ENCODE results near the gene TH.

The TH gene

DNA sequence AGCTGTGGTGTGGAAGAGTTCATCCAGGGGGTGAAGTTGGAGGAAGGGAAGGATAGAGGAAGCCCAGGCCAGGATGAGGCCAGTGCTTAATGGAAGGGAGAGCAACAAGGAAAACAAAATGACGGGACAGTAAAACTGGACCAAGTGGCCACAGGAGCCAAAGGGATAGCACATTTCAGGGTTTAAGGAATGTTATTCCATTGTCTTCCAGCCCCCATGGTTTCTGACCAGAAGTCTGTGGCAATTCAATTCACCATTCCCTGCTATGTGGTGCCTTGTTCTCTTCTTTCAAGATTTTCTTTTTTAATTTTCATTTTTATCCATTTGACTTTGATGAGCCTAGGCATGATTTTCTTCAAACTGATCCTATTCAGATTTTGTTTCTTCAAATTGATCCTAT is 54.9 kb downstream of the TH start:
- Histone ChIP-seq H3K4me2 (ENCODE audit: low read depth, low read length, poor library complexity, severe bottlenecking) (no peak overlapping the region), H2AFZ (ENCODE audit: low read length) (no peak overlapping the region), H3F3A (ENCODE audit: low read depth) (no peaks in the 10 kb centered on the region), H3K9me2 (replicated peaks; ENCODE audit: low read depth, low read length) (no peaks in the 10 kb centered on the region), H3K4me3 (ENCODE audit: low read length, poor library complexity, severe bottlenecking) (no peak overlapping the region), H3K79me2 (ENCODE audit: insufficient read depth, low read length) (no peaks in the 10 kb centered on the region), H3K27me3 (ENCODE audit: insufficient read depth, low read length, poor library complexity, severe bottlenecking) (no peaks in the 10 kb centered on the region), H3K9me3 (ENCODE audit: insufficient read depth, low read depth, low read length) (no peaks in the 10 kb centered on the region), H3K36me3 (ENCODE audit: insufficient read depth, low read length) (no peaks in the 10 kb centered on the region), H4K20me1 (ENCODE audit: insufficient read depth, low read length, poor library complexity, severe bottlenecking) (no peaks in the 10 kb centered on the region), H3K9ac (ENCODE audit: low read depth, low read length, poor library complexity, severe bottlenecking) (no peak overlapping the region), H3K4me1 (ENCODE audit: insufficient read depth, low read length, poor library complexity, severe bottlenecking) (no peaks in the 10 kb centered on the region)
- TF ChIP-seq, protein P1, sequence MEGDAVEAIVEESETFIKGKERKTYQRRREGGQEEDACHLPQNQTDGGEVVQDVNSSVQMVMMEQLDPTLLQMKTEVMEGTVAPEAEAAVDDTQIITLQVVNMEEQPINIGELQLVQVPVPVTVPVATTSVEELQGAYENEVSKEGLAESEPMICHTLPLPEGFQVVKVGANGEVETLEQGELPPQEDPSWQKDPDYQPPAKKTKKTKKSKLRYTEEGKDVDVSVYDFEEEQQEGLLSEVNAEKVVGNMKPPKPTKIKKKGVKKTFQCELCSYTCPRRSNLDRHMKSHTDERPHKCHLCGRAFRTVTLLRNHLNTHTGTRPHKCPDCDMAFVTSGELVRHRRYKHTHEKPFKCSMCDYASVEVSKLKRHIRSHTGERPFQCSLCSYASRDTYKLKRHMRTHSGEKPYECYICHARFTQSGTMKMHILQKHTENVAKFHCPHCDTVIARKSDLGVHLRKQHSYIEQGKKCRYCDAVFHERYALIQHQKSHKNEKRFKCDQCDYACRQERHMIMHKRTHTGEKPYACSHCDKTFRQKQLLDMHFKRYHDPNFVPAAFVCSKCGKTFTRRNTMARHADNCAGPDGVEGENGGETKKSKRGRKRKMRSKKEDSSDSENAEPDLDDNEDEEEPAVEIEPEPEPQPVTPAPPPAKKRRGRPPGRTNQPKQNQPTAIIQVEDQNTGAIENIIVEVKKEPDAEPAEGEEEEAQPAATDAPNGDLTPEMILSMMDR (conservative IDR thresholded peaks at IDR 0.05; ENCODE audit: low read length) = no peak
- TF ChIP-seq EZH2phosphoT487 (IDR thresholded peaks at IDR 0.05; ENCODE audit: borderline replicate concordance) = no peak

DNA sequence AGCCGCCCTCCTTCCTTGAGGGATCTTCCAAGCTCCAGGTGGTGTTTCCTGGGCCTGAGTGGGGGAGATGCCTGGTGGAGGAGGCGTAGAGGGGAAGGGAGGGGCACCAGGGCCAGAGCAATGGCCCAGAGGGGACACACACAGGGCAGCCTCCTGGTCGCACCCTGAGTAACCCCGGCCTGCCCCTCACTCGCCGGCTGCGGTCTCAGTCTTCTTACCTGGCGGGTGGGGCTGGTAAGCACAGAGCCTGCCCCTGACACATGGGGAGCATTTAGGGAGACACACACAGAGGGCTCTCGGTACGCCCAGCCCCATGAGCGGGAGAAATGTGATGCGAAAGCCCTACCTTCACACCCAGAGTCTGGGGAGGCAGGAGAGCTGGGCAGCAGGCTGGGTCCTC is 56.3 kb downstream of the TH start:
- no peaks in the 10 kb centered on the region for H3K4me1 ChIP-seq (ENCODE audit: insufficient read depth, low read length, poor library complexity, severe bottlenecking)
- no peak overlapping the region for H3K4me2 ChIP-seq (ENCODE audit: low read depth, low read length, poor library complexity, severe bottlenecking)
- H3F3A ChIP-seq (ENCODE audit: low read depth) = no peaks in the 10 kb centered on the region
- TF ChIP-seq, protein P1 (conservative IDR thresholded peaks at IDR 0.05; ENCODE audit: low read length) = no peak
- TF ChIP-seq EZH2phosphoT487 (IDR thresholded peaks at IDR 0.05; ENCODE audit: borderline replicate concordance) = no peak
- no peaks in the 10 kb centered on the region for H3K27me3 ChIP-seq (ENCODE audit: insufficient read depth, low read length, poor library complexity, severe bottlenecking)
- H3K9me2 ChIP-seq (replicated peaks; ENCODE audit: low read depth, low read length) = no peaks in the 10 kb centered on the region
- H3K4me3 ChIP-seq (ENCODE audit: low read length, poor library complexity, severe bottlenecking) = no peak overlapping the region
- no peaks in the 10 kb centered on the region for H3K79me2 ChIP-seq (ENCODE audit: insufficient read depth, low read length)
- H4K20me1 ChIP-seq (ENCODE audit: insufficient read depth, low read length, poor library complexity, severe bottlenecking) = no peaks in the 10 kb centered on the region
- H3K9ac ChIP-seq (ENCODE audit: low read depth, low read length, poor library complexity, severe bottlenecking) = no peak overlapping the region
- no peak overlapping the region for H2AFZ ChIP-seq (ENCODE audit: low read length)
- H3K36me3 ChIP-seq (ENCODE audit: insufficient read depth, low read length) = no peaks in the 10 kb centered on the region
- no peaks in the 10 kb centered on the region for H3K9me3 ChIP-seq (ENCODE audit: insufficient read depth, low read depth, low read length)

DNA sequence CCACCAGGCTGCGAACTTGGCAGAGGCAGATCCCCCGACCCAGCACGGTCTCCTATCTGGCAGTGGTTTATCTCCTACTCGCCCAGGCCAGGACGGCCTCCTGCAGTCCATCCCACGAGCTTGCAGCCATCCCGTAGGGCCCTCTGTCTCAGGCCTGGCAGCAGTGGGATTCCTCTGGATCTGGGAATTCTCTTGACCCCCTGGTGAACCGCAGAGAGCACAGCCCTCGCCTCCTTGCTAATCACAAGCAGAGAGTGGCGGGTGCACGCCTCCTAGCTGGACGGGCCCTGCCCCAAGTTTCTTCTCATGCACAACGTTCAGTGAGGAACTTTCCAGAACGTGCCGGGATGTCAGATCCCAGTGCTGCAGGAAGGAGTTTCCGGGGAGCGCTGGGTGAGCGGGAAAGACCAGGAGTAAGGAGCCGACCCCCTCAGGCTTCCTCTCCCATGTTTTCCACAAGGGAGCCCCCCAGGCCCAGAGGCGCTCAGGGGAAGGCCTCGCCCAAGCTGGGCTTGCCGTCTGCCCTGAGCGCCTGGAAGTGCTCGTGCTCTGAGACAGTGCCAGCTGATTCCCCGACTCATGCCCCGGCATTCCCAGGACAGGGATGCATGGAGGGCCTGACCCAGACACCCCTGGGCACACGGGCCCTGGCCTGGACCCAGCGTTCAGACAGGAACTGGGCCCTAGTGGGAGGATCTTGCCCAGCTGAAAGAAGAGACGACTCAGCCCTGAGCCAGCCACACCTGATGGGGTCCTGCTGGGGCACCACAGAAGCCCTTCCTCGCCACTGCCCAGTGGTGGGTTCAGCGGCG is 57.0 kb downstream of the TH start:
- Histone ChIP-seq H4K20me1 (ENCODE audit: insufficient read depth, low read length, poor library complexity, severe bottlenecking) (no peaks in the 10 kb centered on the region), H3K4me1 (ENCODE audit: insufficient read depth, low read length, poor library complexity, severe bottlenecking) (no peaks in the 10 kb centered on the region), H3K9ac (ENCODE audit: low read depth, low read length, poor library complexity, severe bottlenecking) (no peak overlapping the region), H2AFZ (ENCODE audit: low read length) (no peak overlapping the region), H3K4me2 (ENCODE audit: low read depth, low read length, poor library complexity, severe bottlenecking) (no peak overlapping the region), H3K9me3 (ENCODE audit: insufficient read depth, low read depth, low read length) (no peaks in the 10 kb centered on the region), H3F3A (ENCODE audit: low read depth) (no peaks in the 10 kb centered on the region), H3K36me3 (ENCODE audit: insufficient read depth, low read length) (no peaks in the 10 kb centered on the region), H3K27me3 (ENCODE audit: insufficient read depth, low read length, poor library complexity, severe bottlenecking) (no peaks in the 10 kb centered on the region), H3K9me2 (replicated peaks; ENCODE audit: low read depth, low read length) (no peaks in the 10 kb centered on the region), H3K79me2 (ENCODE audit: insufficient read depth, low read length) (no peaks in the 10 kb centered on the region), H3K4me3 (ENCODE audit: low read length, poor library complexity, severe bottlenecking) (no peak overlapping the region)
- TF ChIP-seq EZH2phosphoT487 (IDR thresholded peaks at IDR 0.05; ENCODE audit: borderline replicate concordance) = no peak
- TF ChIP-seq, protein P1 (conservative IDR thresholded peaks at IDR 0.05; ENCODE audit: low read length) = no peak
